Measurements from ENCODE around the gene KCNAB1.
"Not testable (repeated sequence)": the region's sequence is repeated elsewhere in the genome, so short reads cannot be mapped to it uniquely, and the experiment has no call there.

Gene KCNAB1

GRCh38 chr3:156274791-156275190 is 154.4 kb downstream of the KCNAB1 start:
- DNase-seq: no peak

GRCh38 chr3:156284637-156285036 is 164.3 kb downstream of the KCNAB1 start:
- not testable (repeated sequence) for DNase-seq

GRCh38 chr3:156285626-156286025 is 165.2 kb downstream of the KCNAB1 start:
- DNase-seq: no peak

- DNase-seq: no peak
Observed at GRCh38 chr3:156290924-156291271, 170.5 kb downstream of the KCNAB1 start.

- DNase-seq: no peak
Observed at GRCh38 chr3:156291272-156292123, 171.1 kb downstream of the KCNAB1 start.

GRCh38 chr3:156293566-156293965 is 173.2 kb downstream of the KCNAB1 start:
- DNase-seq: no peak

GRCh38 chr3:156297582-156297981 is 177.2 kb downstream of the KCNAB1 start:
- DNase-seq: no peak

GRCh38 chr3:156298014-156298413 is 177.6 kb downstream of the KCNAB1 start:
- DNase-seq: no peak

GRCh38 chr3:156298938-156299337 is 178.6 kb downstream of the KCNAB1 start:
- no peak for DNase-seq

GRCh38 chr3:156299569-156299968 is 179.2 kb downstream of the KCNAB1 start:
- DNase-seq: no peak

GRCh38 chr3:156300371-156300770 is 180.0 kb downstream of the KCNAB1 start:
- no peak for DNase-seq

- no peak for DNase-seq
Observed at GRCh38 chr3:156300929-156301840, 180.8 kb downstream of the KCNAB1 start.

GRCh38 chr3:156303001-156303707 is 182.8 kb downstream of the KCNAB1 start:
- DNase-seq: no peak

- DNase-seq: no peak
Observed at GRCh38 chr3:156304406-156304805, 184.0 kb downstream of the KCNAB1 start.

- no peak for DNase-seq
Observed at GRCh38 chr3:156305672-156306071, 185.3 kb downstream of the KCNAB1 start.

- DNase-seq: no peak
Observed at GRCh38 chr3:156307704-156308103, 187.3 kb downstream of the KCNAB1 start.

- DNase-seq: no peak
Observed at GRCh38 chr3:156311431-156311830, 191.1 kb downstream of the KCNAB1 start.

- DNase-seq: no peak
Observed at GRCh38 chr3:156311930-156312329, 191.6 kb downstream of the KCNAB1 start.

- no peak for DNase-seq
Observed at GRCh38 chr3:156316076-156316475, 195.7 kb downstream of the KCNAB1 start.

GRCh38 chr3:156317462-156318074 is 197.2 kb downstream of the KCNAB1 start:
- no peak for DNase-seq

GRCh38 chr3:156321945-156322344 is 201.6 kb downstream of the KCNAB1 start:
- DNase-seq: no peak

GRCh38 chr3:156323466-156323865 is 203.1 kb downstream of the KCNAB1 start:
- DNase-seq: no peak

- DNase-seq: no peak
Observed at GRCh38 chr3:156330415-156330814, 210.0 kb downstream of the KCNAB1 start.

Measured in DMS 273 treated with DMSO at 0.1 percent for 48 hours (cell line).